Activated T-cell treated with anti-CD3 and anti-CD28 coated beads for 48 hours (primary cell): ENCODE measurements around the gene ADGRF1.
"Not testable (repeated sequence)": the region's sequence is repeated elsewhere in the genome, so short reads cannot be mapped to it uniquely, and the experiment has no call there.

Experiments used
- DNase-seq: peaks from one replicate; pipeline ENCODE4 v3.0.0-alpha.2; 2020; ENCODE audit warnings: low read depth

The ADGRF1 gene

DNA sequence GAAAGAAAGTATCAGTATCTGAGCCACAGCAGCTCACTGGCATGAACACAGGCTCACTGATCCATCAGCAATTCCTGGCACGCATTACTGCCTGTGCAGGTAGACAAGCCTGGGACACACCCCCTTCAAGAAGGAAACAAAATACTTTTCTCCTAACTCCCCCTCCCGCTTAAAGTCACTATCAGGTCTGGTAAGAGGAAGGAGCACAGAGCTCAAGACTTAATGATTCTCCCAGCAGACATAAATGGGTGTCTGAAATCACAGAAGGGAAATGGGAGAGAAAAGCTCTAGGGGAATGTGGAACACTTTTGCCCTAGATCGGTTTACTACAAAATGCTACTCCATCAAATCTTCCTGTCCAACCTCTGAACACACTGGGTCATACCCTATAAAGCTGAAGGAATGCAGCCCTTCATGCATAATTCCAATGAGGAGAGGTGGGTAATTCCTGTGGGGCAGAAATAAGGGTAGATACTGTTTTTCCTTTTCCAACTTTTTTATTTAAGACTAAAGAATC lies at the start of gene ADGRF1:
Gene ADGRF1 (minus strand): TSS at position 58 of the 517 bp plus-strand sequence. CDS start 13,271 bp downstream, outside the sequence.
- DNase-seq = no peak

- no peak for DNase-seq
Observed at GRCh38 chr6:47090881-47091280, 48.7 kb upstream of the ADGRF1 start.

GRCh38 chr6:47089473-47089872 lies 47.3 kb upstream of the ADGRF1 start:
- DNase-seq = not testable (repeated sequence)

GRCh38 chr6:47086051-47086770 lies 44.1 kb upstream of the ADGRF1 start:
- no peak for DNase-seq

- no peak for DNase-seq
Observed at GRCh38 chr6:47084610-47085009, 42.5 kb upstream of the ADGRF1 start.

DNA sequence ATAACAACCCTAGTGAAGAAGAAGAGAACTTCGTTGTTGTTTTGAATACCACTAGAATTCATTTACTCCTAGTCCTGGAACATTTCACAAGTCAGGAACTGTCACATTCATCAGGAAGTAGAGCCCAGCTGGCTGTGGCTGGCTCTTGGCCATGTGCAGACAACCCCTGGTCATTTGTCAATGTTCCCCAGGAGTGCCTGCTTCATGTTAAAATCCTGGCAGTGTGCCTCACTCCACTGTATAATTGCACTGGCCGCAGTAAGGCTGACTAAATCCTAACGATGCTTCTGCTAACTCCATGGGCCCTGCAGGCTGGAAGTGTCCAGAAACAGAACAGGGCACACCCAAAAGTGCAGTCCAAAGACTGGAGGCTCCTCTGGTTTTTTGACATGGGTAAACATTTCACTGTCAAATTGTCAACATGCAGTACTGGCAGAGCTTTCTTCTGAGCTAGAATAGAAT lies 41.5 kb upstream of the ADGRF1 start:
- no peak for DNase-seq

GRCh38 chr6:47080083-47080596 lies 38.0 kb upstream of the ADGRF1 start:
- DNase-seq = no peak

- DNase-seq = no peak
Observed at GRCh38 chr6:47079638-47080037, 37.5 kb upstream of the ADGRF1 start.

GRCh38 chr6:47078991-47079390 lies 36.9 kb upstream of the ADGRF1 start:
- no peak for DNase-seq

DNA sequence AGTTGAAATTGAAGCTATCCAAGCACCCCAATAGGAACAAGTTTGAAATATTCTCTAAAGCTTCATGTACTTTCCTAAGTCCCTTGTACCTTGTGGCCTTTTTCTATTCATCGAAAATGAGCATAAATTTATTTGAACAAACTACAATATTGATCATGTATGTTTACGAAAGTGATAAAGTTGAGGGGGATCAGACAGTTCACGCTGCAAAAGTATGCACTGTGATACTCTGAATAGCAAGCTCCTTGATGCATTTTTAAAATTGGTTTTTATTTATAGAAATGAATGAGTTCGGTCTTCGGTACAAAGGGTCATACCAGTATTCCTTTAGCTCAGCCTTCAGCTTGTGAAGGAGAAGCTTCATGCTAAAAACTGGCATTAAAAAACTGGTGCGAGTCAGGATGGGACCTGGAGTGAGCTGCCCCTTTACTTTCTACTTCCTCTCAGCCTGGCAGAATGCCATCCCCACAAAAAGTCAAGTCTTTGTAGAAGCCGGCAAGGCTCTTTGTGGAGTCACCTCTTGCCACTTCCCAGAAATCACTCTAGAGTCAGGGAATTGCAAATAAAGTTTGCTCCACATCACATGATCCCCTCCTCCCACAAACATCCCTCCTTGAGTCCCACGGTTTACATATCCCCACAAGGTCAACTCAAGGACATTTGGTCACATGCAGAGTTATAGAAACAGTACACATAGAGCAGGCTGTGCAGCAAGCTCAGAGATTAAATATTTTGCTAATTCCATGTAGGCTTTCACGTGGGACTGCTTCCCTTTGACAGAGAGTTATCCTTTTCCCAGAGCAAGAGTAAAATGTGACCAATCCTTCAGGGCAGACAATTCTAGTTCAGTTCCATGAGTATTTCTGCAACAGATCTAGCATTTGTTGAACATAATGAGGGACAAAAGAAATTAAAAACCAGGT lies 34.6 kb upstream of the ADGRF1 start:
- DNase-seq = no peak

DNA sequence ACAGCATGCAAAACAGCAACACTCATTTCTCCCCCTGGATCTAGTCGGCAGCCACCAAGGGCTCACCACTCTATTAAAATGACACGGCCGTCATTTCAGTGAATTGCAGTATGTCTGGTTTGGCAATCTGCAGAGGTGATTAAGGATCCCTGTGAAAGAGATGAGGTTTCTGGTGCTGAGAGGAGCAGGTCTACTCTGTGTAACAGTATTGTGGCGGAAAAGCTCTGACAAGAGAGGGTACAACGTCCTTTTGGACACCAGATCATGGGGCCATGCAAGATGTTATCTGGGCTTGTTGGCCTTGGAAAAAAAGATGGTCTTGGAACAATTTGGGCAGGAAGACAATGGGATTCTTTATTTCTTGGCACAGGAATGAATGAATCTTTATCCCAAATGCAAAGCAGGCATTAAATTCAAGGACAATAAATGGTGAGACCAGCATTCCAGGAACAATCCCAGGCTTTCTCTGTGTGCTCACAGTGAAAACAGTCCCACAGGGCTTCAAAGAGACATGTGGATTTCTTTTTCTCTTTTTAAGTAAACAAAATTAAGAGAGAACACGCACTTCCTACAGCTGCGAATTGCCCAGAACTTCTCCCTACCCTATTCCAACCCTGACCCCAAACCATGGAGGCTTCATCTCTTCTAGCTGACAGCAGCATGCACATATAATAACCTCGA lies 33.7 kb upstream of the ADGRF1 start:
- DNase-seq = no peak

DNA sequence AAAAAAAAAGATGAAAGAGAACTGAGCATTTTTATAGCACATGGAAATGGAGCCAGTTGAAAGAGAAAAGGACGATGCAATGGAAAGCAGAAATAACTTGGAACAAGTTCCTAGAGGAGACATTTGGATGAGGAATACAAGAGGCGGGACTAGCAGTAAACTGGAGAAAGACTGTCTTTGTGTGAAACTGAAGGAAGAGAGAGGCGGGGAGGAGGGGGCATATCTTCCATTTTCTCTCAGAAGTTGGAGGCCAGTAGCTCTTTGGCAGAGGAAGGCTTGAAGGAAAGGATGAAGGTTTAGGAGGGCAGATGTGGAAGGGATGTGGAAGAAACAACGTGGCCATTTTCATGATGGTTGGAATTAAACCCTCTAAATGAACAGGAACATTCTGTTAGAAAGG lies 33.0 kb upstream of the ADGRF1 start:
- DNase-seq = no peak

GRCh38 chr6:47073125-47074110 lies 31.3 kb upstream of the ADGRF1 start:
- no peak for DNase-seq

GRCh38 chr6:47072667-47073066 lies 30.5 kb upstream of the ADGRF1 start:
- no peak for DNase-seq

DNA sequence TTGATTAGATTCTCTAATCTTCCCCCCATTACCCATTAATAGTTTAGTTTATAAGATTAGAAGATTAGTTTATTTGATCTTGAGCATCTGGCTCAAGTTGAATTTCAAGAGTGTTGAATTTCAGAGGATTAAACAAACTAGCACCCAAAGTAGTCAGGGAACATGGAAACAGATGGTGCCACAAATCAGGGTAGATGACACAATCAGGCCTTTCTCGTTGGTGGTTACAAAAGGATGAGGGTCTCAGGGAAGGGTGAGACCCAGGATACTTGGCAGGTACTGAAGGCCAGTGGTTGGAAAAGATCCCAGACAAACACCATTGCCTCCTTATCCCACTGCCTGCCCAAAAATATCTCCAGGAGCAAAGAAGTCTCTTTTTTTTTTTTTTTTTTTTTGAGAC lies 29.5 kb upstream of the ADGRF1 start:
- DNase-seq = no peak

DNA sequence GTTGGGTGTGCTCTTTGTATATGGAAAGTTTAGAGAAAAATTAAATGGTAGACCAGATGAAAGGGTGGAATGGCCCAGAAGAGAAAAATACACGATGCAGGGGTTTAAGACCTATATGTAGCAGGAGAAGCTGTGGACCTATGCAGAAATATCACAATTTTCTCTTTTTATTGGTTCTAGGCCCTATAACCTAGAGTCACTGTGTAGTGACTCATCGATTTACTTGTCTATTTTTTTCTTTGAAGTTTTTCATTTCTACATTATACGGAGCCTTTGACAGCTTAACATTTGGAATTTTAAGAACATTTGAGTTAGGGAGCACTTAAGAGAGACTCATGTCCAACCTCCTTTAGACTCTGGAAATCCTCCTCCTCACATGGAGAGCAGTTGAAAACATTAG lies 28.3 kb upstream of the ADGRF1 start:
- no peak for DNase-seq

- DNase-seq = no peak
Observed at GRCh38 chr6:47069156-47069555, 27.0 kb upstream of the ADGRF1 start.

- DNase-seq = no peak
Observed at GRCh38 chr6:47066418-47066817, 24.3 kb upstream of the ADGRF1 start.

- no peak for DNase-seq
Observed at GRCh38 chr6:47064274-47064673, 22.1 kb upstream of the ADGRF1 start.

DNA sequence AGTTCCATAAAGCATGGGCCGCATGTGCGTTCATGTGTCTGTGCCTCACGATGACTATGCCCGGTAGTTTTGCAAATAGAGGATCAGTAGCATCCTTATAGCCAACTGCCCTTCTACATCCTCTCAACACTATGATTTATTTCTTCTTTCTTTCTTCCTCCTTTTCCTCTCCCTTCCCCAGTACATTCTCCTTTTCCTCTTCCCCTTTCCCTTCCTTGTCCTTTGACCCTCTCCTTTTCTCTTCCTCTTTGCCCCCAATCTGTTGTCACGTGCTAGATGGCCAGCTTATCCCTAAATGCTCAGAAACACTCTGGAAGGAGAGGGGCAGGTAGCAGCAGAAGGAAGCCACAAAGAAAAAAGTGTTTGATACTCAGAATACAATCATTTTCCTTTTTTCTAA lies 20.2 kb upstream of the ADGRF1 start:
- DNase-seq = no peak
